ENCODE data around the gene SUMO2. TPM values are rescaled to one million over a fixed set of nuclear protein-coding genes. Genes with fewer than 3 reads are reported as not detected.
"Not testable (repeated sequence)": the region's sequence is repeated elsewhere in the genome, so short reads cannot be mapped to it uniquely, and the experiment has no call there.

Gene SUMO2
- total and polyA plus RNA-seq, 5 donors: 99.1 to 272 (median 252) TPM

GRCh38 chr17:75130632-75131277, 52.0 kb downstream of the SUMO2 start:
- Histone ChIP-seq H3K27me3 (ENCODE audit: control insufficient read depth, insufficient read depth) (no peaks in the 10 kb centered on the region), H3K4me3 (ENCODE audit: low read length) (peak overlapping the region; percentile 86), H3K9me3 (ENCODE audit: control insufficient read depth, low read length) (no peaks in the 10 kb centered on the region), H3K4me1 (ENCODE audit: control insufficient read depth, insufficient read depth, low read length) (no peaks in the 10 kb centered on the region), H3K27ac (ENCODE audit: low read length) (peak overlapping the region; percentile 65)
- DNase-seq: peak; percentile 44 to 79 (median 77)
- intact Hi-C loops (cut with DNase I): no loop called here
- peak; percentile 59 to 60 for ATAC-seq
- WGBS: 16% methylated on average over 29 of the region's 29 CpGs

GRCh38 chr17:75130059-75130631, 52.6 kb downstream of the SUMO2 start:
- H3K4me1 ChIP-seq (ENCODE audit: control insufficient read depth, insufficient read depth, low read length): peaks cover 2% of the 10 kb centered on the region
- H3K27ac ChIP-seq (ENCODE audit: low read length): no peak overlapping the region
- 77% methylated on average over 24 of the region's 24 CpGs for WGBS
- no peaks in the 10 kb centered on the region for H3K9me3 ChIP-seq (ENCODE audit: control insufficient read depth, low read length)
- intact Hi-C loops (cut with DNase I): no loop called here
- ATAC-seq: peak; percentile 4 to 6
- H3K27me3 ChIP-seq (ENCODE audit: control insufficient read depth, insufficient read depth): no peaks in the 10 kb centered on the region
- peak overlapping the region; percentile 86 for H3K4me3 ChIP-seq (ENCODE audit: low read length)
- DNase-seq: peak in 1 of 3 donors; percentile 58

GRCh38 chr17:75129576-75129975, 53.2 kb downstream of the SUMO2 start:
- intact Hi-C loops (cut with DNase I): no loop called here

GRCh38 chr17:75128694-75129505, 53.9 kb downstream of the SUMO2 start:
- no peak overlapping the region for H3K27ac ChIP-seq (ENCODE audit: low read length)
- ATAC-seq: no peak
- no peak overlapping the region for H3K4me3 ChIP-seq (ENCODE audit: low read length)
- peaks cover 11% of the 10 kb centered on the region for H3K4me1 ChIP-seq (ENCODE audit: control insufficient read depth, insufficient read depth, low read length)
- DNase-seq: no peak
- no peaks in the 10 kb centered on the region for H3K9me3 ChIP-seq (ENCODE audit: control insufficient read depth, low read length)
- 88% methylated on average over 33 of the region's 33 CpGs for WGBS
- H3K27me3 ChIP-seq (ENCODE audit: control insufficient read depth, insufficient read depth): no peaks in the 10 kb centered on the region
- intact Hi-C loops (cut with DNase I): no loop called here

More at GRCh38 chr17:75129576-75129975, 53.2 kb downstream of the SUMO2 start:
- no peak overlapping the region for H3K4me3 ChIP-seq (ENCODE audit: low read length)
- no peaks in the 10 kb centered on the region for H3K9me3 ChIP-seq (ENCODE audit: control insufficient read depth, low read length)
- WGBS: 86% methylated on average over 9 of the region's 9 CpGs
- DNase-seq (no peak), ATAC-seq (no peak)
- peaks cover 6% of the 10 kb centered on the region for H3K4me1 ChIP-seq (ENCODE audit: control insufficient read depth, insufficient read depth, low read length)
- no peak overlapping the region for H3K27ac ChIP-seq (ENCODE audit: low read length)
- no peaks in the 10 kb centered on the region for H3K27me3 ChIP-seq (ENCODE audit: control insufficient read depth, insufficient read depth)

GRCh38 chr17:75127936-75128335, 54.8 kb downstream of the SUMO2 start:
- H3K4me3 ChIP-seq (ENCODE audit: low read length); intact Hi-C loops (cut with DNase I); DNase-seq; ATAC-seq; H3K27me3 ChIP-seq (ENCODE audit: control insufficient read depth, insufficient read depth); H3K9me3 ChIP-seq (ENCODE audit: control insufficient read depth, low read length); H3K27ac ChIP-seq (ENCODE audit: low read length): not testable (repeated sequence)
- peaks cover 12% of the 10 kb centered on the region for H3K4me1 ChIP-seq (ENCODE audit: control insufficient read depth, insufficient read depth, low read length)
- WGBS: 91% methylated on average over 5 of the region's 5 CpGs

- ATAC-seq (no peak), DNase-seq (no peak)
- WGBS: 98% methylated on average over 8 of the region's 8 CpGs
- Histone ChIP-seq H3K4me1 (ENCODE audit: control insufficient read depth, insufficient read depth, low read length) (peaks cover 12% of the 10 kb centered on the region), H3K27ac (ENCODE audit: low read length) (no peak overlapping the region), H3K4me3 (ENCODE audit: low read length) (no peak overlapping the region), H3K27me3 (ENCODE audit: control insufficient read depth, insufficient read depth) (no peaks in the 10 kb centered on the region), H3K9me3 (ENCODE audit: control insufficient read depth, low read length) (no peaks in the 10 kb centered on the region)
- intact Hi-C loops (cut with DNase I): no loop called here
These were observed 55.8 kb downstream of the SUMO2 start for GRCh38 chr17:75126954-75127353.

- no peaks in the 10 kb centered on the region for H3K9me3 ChIP-seq (ENCODE audit: control insufficient read depth, low read length)
- DNase-seq (no peak), ATAC-seq (no peak)
- peaks cover 12% of the 10 kb centered on the region for H3K4me1 ChIP-seq (ENCODE audit: control insufficient read depth, insufficient read depth, low read length)
- WGBS: 47% methylated on average over 3 of the region's 3 CpGs
- no peaks in the 10 kb centered on the region for H3K27me3 ChIP-seq (ENCODE audit: control insufficient read depth, insufficient read depth)
- no peak overlapping the region for H3K4me3 ChIP-seq (ENCODE audit: low read length)
- no peak overlapping the region for H3K27ac ChIP-seq (ENCODE audit: low read length)
- intact Hi-C loops (cut with DNase I): no loop called here
These were observed 56.8 kb downstream of the SUMO2 start for GRCh38 chr17:75125984-75126383.

GRCh38 chr17:75124819-75125162, 58.0 kb downstream of the SUMO2 start:
- H3K4me3 ChIP-seq (ENCODE audit: low read length): no peak overlapping the region
- ATAC-seq: no peak
- peaks cover 12% of the 10 kb centered on the region for H3K4me1 ChIP-seq (ENCODE audit: control insufficient read depth, insufficient read depth, low read length)
- no peaks in the 10 kb centered on the region for H3K27me3 ChIP-seq (ENCODE audit: control insufficient read depth, insufficient read depth)
- peak overlapping the region; percentile 16 for H3K27ac ChIP-seq (ENCODE audit: low read length)
- intact Hi-C loops (cut with DNase I): no loop called here
- H3K9me3 ChIP-seq (ENCODE audit: control insufficient read depth, low read length): no peaks in the 10 kb centered on the region
- no peak for DNase-seq
- WGBS: 86% methylated on average over 4 of the region's 4 CpGs

GRCh38 chr17:75124041-75124818, 58.5 kb downstream of the SUMO2 start:
- Histone ChIP-seq H3K4me1 (ENCODE audit: control insufficient read depth, insufficient read depth, low read length) (peaks cover 12% of the 10 kb centered on the region), H3K4me3 (ENCODE audit: low read length) (no peak overlapping the region), H3K9me3 (ENCODE audit: control insufficient read depth, low read length) (no peaks in the 10 kb centered on the region), H3K27me3 (ENCODE audit: control insufficient read depth, insufficient read depth) (no peaks in the 10 kb centered on the region), H3K27ac (ENCODE audit: low read length) (peak overlapping the region; percentile 58)
- intact Hi-C loops (cut with DNase I): no loop called here
- ATAC-seq (peak; percentile 91 to 97), DNase-seq (peak; percentile 85 to 87 (median 87))
- WGBS: 55% methylated on average over 19 of the region's 19 CpGs

GRCh38 chr17:75118307-75118706, 64.5 kb downstream of the SUMO2 start:
- ATAC-seq: no peak
- 88% methylated on average over 14 of the region's 14 CpGs for WGBS
- H3K27me3 ChIP-seq (ENCODE audit: control insufficient read depth, insufficient read depth): no peaks in the 10 kb centered on the region
- H3K9me3 ChIP-seq (ENCODE audit: control insufficient read depth, low read length): no peaks in the 10 kb centered on the region
- peaks cover 2% of the 10 kb centered on the region for H3K4me1 ChIP-seq (ENCODE audit: control insufficient read depth, insufficient read depth, low read length)
- DNase-seq: peak in 2 of 3 donors; percentile 47 to 52
- intact Hi-C loops (cut with DNase I): loop anchor here (10.0 kb wide), 4 partner anchors 54 to 86 kb away; partner anchors contain the start of gene NUP85 (in 2 of the 4)
- H3K27ac ChIP-seq (ENCODE audit: low read length): no peak overlapping the region
- H3K4me3 ChIP-seq (ENCODE audit: low read length): no peak overlapping the region

All from right cardiac atrium (tissue), 5 donors.